Large intestine (tissue), 3 donors: ENCODE measurements around the gene LRAT. TPM values are rescaled to one million over a fixed set of nuclear protein-coding genes. Genes with fewer than 3 reads are reported as not detected.

ENCODE experiments used
- DNase-seq, 2 donors: peaks; one replicate each; pipeline versions ENCODE4 v3.0.0 to v3.0.0-alpha.2; 2013
- H3K27ac ChIP-seq: one replicate; pipeline ENCODE4 v1.5.1; 2013; ENCODE audit warnings: low read length
- H3K27me3 ChIP-seq: 2 replicates; pipeline ENCODE4 v1.6.1; 2013; ENCODE audit warnings: low read length; ENCODE audit not compliant: control insufficient read depth, insufficient read depth
- H3K36me3 ChIP-seq: 2 replicates; pipeline ENCODE4 v1.6.1; 2013; ENCODE audit warnings: low read length; ENCODE audit not compliant: control insufficient read depth, insufficient read depth
- H3K4me1 ChIP-seq: one replicate; pipeline ENCODE4 v1.6.1; 2013; ENCODE audit warnings: low read length; ENCODE audit not compliant: control insufficient read depth, insufficient read depth
- H3K4me3 ChIP-seq: one replicate; pipeline ENCODE4 v1.5.1; 2013; ENCODE audit warnings: low read length
- H3K9me3 ChIP-seq: one replicate; pipeline ENCODE4 v1.6.1; 2013; ENCODE audit warnings: mild to moderate bottlenecking, low read depth, low read length, moderate library complexity; ENCODE audit not compliant: control insufficient read depth
- WGBS: methylation state at CpG from one replicate; pipeline ENCODE4 v1.1.5; 2013; ENCODE audit warnings: low lambda C conversion rate; ENCODE audit not compliant: insufficient coverage; 5-methylcytosine and 5-hydroxymethylcytosine counted together
- polyA plus RNA-seq: library from polyadenylated mRNA; unstranded; fragments of 120-200 nt; gene quantifications from one replicate; pipeline ENCODE4 v1.2.1, GENCODE V29; 2013

LRAT gene
- polyA plus RNA-seq, 1 donor = 1.6 TPM

DNA sequence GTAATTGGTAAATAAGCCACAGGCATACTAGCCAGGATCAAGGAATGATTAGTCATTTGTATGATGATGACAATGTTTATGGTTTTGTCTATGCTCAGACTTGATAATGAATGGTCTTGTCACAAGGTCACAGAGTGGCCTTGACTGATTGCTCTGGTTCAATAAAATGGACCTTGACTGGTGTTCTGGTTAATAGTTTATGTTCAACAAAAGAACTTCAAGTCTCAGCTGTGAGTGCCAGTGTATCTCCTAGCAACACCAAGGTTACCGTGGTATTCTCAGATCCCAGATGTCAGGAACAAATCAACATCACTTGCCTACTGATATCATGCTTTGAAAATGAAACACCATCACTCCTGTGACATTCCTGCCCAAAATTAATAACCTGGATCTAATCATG is 16.3 kb upstream of the LRAT start:
- Histone ChIP-seq H3K4me3 (no peak overlapping the region), H3K9me3 (no peaks in the 10 kb centered on the region), H3K27ac (no peak overlapping the region), H3K36me3 (no peaks in the 10 kb centered on the region), H3K4me1 (no peaks in the 10 kb centered on the region), H3K27me3 (no peaks in the 10 kb centered on the region)
- WGBS = no CpG with 5 or more reads among the region's 1 CpG
- peak; percentile 43 to 54 for DNase-seq

GRCh38 chr4:154731756-154732155 is 12.0 kb upstream of the LRAT start:
- no peak overlapping the region for H3K27ac ChIP-seq
- no peaks in the 10 kb centered on the region for H3K36me3 ChIP-seq
- no peaks in the 10 kb centered on the region for H3K4me1 ChIP-seq
- H3K27me3 ChIP-seq = no peaks in the 10 kb centered on the region
- DNase-seq = no peak
- no peaks in the 10 kb centered on the region for H3K9me3 ChIP-seq
- H3K4me3 ChIP-seq = no peak overlapping the region

- no peaks in the 10 kb centered on the region for H3K36me3 ChIP-seq
- no peaks in the 10 kb centered on the region for H3K9me3 ChIP-seq
- no peaks in the 10 kb centered on the region for H3K4me1 ChIP-seq
- 76% methylated on average over 3 of the region's 4 CpGs for WGBS
- no peak overlapping the region for H3K27ac ChIP-seq
- no peak for DNase-seq
- H3K27me3 ChIP-seq = no peaks in the 10 kb centered on the region
- H3K4me3 ChIP-seq = no peak overlapping the region
Measured at GRCh38 chr4:154732669-154733068, 11.1 kb upstream of the LRAT start.

DNA sequence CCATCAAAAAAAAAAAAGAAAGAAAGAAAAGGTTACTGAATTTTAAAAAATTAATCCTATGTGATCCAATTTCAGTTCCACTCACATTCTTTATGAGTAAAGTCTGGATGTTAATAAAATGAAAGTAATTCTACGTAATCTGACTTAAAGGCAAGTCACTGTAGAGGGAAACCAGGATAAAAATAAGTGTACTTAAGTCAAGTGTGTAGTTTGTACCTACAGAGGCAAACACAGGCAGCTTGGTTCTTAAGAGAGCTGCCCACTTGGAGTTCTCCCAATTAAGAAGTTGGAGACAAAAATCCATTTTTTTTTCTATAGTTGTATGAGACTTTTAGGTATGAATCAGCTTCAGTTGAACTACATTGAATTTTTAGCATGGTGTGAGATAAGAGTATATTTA is 7.0 kb upstream of the LRAT start:
- DNase-seq = no peak
- Histone ChIP-seq H3K27me3 (peaks cover 20% of the 10 kb centered on the region), H3K27ac (no peak overlapping the region)

DNA sequence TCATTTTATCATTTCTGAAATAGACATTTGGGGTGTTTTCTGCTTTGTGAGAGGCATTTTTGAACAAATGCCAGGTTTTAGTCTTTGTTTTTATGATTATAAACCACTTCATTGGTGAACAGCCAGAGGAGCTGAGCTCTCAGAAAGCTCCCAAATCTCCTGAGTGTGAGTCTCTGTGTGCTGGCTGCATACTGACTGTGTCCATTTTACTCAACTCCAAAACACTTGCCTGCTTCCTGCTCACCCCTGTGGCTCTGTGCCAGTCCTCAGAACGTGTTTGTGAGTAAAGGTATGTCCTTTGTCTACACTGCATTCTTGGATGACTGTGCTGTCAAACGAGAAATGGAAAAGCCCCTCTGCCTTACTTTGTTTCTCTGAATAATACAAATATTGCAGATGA is 5.4 kb upstream of the LRAT start:
- no peaks in the 10 kb centered on the region for H3K36me3 ChIP-seq
- no peak overlapping the region for H3K27ac ChIP-seq
- peaks cover 9% of the 10 kb centered on the region for H3K4me1 ChIP-seq
- WGBS = 60% methylated on average over 1 of the region's 2 CpGs
- no peak for DNase-seq
- H3K27me3 ChIP-seq = peaks cover 36% of the 10 kb centered on the region
- H3K9me3 ChIP-seq = peaks cover 5% of the 10 kb centered on the region
- H3K4me3 ChIP-seq = no peak overlapping the region

More for the DNA sequence above, 7.0 kb upstream of the LRAT start:
- WGBS = no CpG with 5 or more reads among the region's 1 CpG
- Histone ChIP-seq H3K4me1 (no peaks in the 10 kb centered on the region), H3K4me3 (no peak overlapping the region), H3K9me3 (peaks cover 3% of the 10 kb centered on the region), H3K36me3 (no peaks in the 10 kb centered on the region)

GRCh38 chr4:154739111-154739510 is 4.7 kb upstream of the LRAT start:
- no peak overlapping the region for H3K27ac ChIP-seq
- no peak for DNase-seq
- peaks cover 9% of the 10 kb centered on the region for H3K9me3 ChIP-seq
- peaks cover 10% of the 10 kb centered on the region for H3K4me1 ChIP-seq
- H3K27me3 ChIP-seq = peaks cover 43% of the 10 kb centered on the region
- H3K4me3 ChIP-seq = no peak overlapping the region
- no peaks in the 10 kb centered on the region for H3K36me3 ChIP-seq

DNA sequence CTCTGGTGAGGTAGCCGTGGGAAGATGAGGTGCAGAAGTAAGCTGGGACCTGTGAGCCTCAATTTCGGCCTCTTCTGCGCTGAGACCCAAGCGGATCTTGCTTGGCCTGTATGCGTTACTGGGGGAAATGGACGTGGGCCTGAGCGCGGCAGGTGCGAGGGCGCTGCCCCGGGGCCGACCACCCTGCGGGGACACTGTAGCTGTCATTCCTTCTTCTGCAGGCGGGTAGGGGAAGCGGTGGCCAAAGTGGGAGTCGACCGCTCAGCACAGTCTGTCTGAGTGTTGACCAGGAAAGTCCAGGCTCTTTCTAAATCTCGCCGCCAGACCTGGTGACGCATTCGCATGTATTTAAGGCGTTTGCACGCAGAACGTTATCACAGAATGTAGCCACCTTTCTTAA is 3.3 kb upstream of the LRAT start:
- WGBS = no CpG with 5 or more reads among the region's 24 CpGs
- Histone ChIP-seq H3K4me1 (peaks cover 17% of the 10 kb centered on the region), H3K9me3 (peaks cover 9% of the 10 kb centered on the region), H3K27ac (no peak overlapping the region), H3K27me3 (peaks cover 57% of the 10 kb centered on the region), H3K4me3 (no peak overlapping the region), H3K36me3 (no peaks in the 10 kb centered on the region)
- no peak for DNase-seq

GRCh38 chr4:154741131-154741665 is 2.6 kb upstream of the LRAT start:
- peaks cover 60% of the 10 kb centered on the region for H3K27me3 ChIP-seq
- no peak for DNase-seq
- no peaks in the 10 kb centered on the region for H3K36me3 ChIP-seq
- no peak overlapping the region for H3K4me3 ChIP-seq
- H3K4me1 ChIP-seq = peaks cover 17% of the 10 kb centered on the region
- H3K27ac ChIP-seq = no peak overlapping the region
- 80% methylated on average over 1 of the region's 20 CpGs for WGBS
- peaks cover 9% of the 10 kb centered on the region for H3K9me3 ChIP-seq

DNA sequence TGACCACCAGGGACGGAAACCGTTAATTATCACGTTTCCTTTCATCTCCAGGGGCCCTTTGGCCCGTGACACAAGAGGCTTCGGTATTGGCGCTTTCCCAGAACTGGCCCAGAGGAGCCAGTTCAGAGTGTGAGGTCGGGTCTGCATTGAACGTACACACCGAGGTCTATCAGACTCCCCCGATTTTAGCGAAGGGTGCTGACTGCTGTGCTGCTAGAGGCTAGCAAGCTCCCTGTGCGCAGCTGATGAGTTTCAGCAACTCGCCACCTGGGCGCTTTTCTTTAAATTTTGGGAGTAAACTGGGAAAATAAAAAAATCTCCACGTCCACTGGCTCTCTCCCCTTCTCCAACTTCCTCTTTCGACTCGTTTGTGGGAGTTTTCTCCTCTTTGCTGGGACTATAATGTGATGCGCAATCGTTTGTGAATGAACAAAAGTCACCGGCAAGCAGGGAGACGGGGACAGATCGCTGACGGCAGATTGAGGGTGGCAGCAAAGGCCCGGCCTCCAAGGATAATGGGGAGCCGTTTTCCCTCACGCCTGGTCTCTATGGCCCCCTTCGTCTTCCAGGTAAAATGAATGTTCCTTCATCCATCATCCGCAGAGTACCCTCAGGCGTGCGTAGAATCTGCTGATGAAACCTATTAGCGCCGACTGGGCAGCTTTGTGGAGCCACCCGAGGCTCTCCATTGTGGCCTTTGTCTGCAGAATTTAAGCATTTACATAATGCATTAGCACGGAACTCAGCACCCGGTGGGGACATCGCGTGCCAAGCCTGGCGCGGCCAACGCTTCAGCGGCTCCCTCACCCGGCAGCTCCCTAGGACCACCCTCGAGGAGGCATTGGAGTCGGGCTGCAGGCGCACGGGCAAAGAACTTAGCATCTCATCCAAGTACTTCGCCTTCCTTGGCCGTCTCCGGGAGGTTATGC is 1.6 kb upstream of the LRAT start:
- peaks cover 62% of the 10 kb centered on the region for H3K27me3 ChIP-seq
- peaks cover 9% of the 10 kb centered on the region for H3K9me3 ChIP-seq
- H3K36me3 ChIP-seq = no peaks in the 10 kb centered on the region
- no peak overlapping the region for H3K4me3 ChIP-seq
- H3K27ac ChIP-seq = no peak overlapping the region
- peak in 1 of 2 donors; percentile 26 for DNase-seq
- 15% methylated on average over 4 of the region's 49 CpGs for WGBS
- H3K4me1 ChIP-seq = peaks cover 17% of the 10 kb centered on the region

DNA sequence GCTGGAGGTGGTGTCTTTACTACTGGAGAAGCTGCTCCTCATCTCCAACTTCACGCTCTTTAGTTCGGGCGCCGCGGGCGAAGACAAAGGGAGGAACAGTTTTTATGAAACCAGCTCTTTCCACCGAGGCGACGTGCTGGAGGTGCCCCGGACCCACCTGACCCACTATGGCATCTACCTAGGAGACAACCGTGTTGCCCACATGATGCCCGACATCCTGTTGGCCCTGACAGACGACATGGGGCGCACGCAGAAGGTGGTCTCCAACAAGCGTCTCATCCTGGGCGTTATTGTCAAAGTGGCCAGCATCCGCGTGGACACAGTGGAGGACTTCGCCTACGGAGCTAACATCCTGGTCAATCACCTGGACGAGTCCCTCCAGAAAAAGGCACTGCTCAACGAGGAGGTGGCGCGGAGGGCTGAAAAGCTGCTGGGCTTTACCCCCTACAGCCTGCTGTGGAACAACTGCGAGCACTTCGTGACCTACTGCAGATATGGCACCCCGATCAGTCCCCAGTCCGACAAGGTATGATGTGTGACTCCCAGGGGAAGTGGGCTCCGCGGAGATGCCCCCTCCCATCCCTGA is 634 bp downstream of the LRAT start:
- peaks cover 59% of the 10 kb centered on the region for H3K27me3 ChIP-seq

More for the DNA sequence above, 634 bp downstream of the LRAT start:
- no peaks in the 10 kb centered on the region for H3K36me3 ChIP-seq
- DNase-seq = peak in 1 of 2 donors; percentile 38
- H3K4me3 ChIP-seq = peak overlapping the region; percentile 58
- WGBS = no CpG with 5 or more reads among the region's 31 CpGs
- peaks cover 9% of the 10 kb centered on the region for H3K9me3 ChIP-seq
- H3K27ac ChIP-seq = no peak overlapping the region
- peaks cover 17% of the 10 kb centered on the region for H3K4me1 ChIP-seq
